K562 (cell line): ENCODE data around the gene PNPLA7. TPM values are rescaled to one million over a fixed set of nuclear protein-coding genes. Genes with fewer than 3 reads are reported as not detected.

Experiments
- BMI1 ChIP-seq: fragments of 150-350 bp; IDR thresholded peaks from 2 replicates; pipeline ENCODE4 v1.6.1; 2014; ENCODE audit warnings: low read length
- FOXA3 ChIP-seq, 2 experiments: fragments of 450-650 bp in 1 of 2; sonication (generic) in 1 of 2; formaldehyde crosslinking; IDR thresholded peaks in 1 of 2; conservative IDR thresholded peaks in 1 of 2; 2 replicates each; pipeline versions ENCODE4 v1.4.0 to v1.8.0; 2020 to 2022; ENCODE audit warnings: mild to moderate bottlenecking in 2 of 2, missing genetic modification reagents in 1 of 2
- GATAD2B ChIP-seq: fragments of 450-650 bp; IDR thresholded peaks from 2 replicates; pipeline ENCODE4 v1.6.1; 2017; ENCODE audit warnings: mild to moderate bottlenecking, borderline replicate concordance
- HSF4 ChIP-seq: fragments of 250-450 bp; sonication (Bioruptor Pico); IDR thresholded peaks from 2 replicates; pipeline ENCODE4 v2.1.2; 2022; ENCODE audit warnings: mild to moderate bottlenecking, moderate library complexity, borderline replicate concordance
- KDM1A ChIP-seq, 2 experiments: fragments of 450-650 bp; IDR thresholded peaks; 2 replicates each; pipeline ENCODE4 v1.6.1; 2016; ENCODE audit warnings: mild to moderate bottlenecking in 2 of 2
- NR4A1 ChIP-seq, 2 experiments: fragments of 250-450 bp in 1 of 2; fragments of 450-650 bp in 1 of 2; sonication (Bioruptor Pico) in 1 of 2; IDR thresholded peaks; 2 replicates each; pipeline versions ENCODE4 v1.4.0 to v1.6.1; 2016 to 2020; ENCODE audit warnings: mild to moderate bottlenecking in 2 of 2, missing compliant biosample characterization in 1 of 2, missing genetic modification characterization in 1 of 2, moderate library complexity in 1 of 2
- SOX6 ChIP-seq: fragments of 450-650 bp; IDR thresholded peaks from 2 replicates; pipeline ENCODE4 v1.6.1; 2014; ENCODE audit warnings: mild to moderate bottlenecking
- ZBED1 ChIP-seq: IDR thresholded peaks from 2 replicates; pipeline ENCODE4 v1.6.1; 2014
- ZNF133 ChIP-seq: fragments of 250-450 bp; sonication (Bioruptor Pico); IDR thresholded peaks from 2 replicates; pipeline ENCODE4 v1.4.0; 2020; ENCODE audit warnings: mild to moderate bottlenecking
- ZNF165 ChIP-seq: fragments of 250-450 bp; sonication (Bioruptor Pico); IDR thresholded peaks from 2 replicates; pipeline ENCODE4 v1.4.0; 2020; ENCODE audit warnings: borderline replicate concordance
- ZNF24 ChIP-seq: fragments of 450-650 bp; IDR thresholded peaks from 2 replicates; pipeline ENCODE4 v1.6.1; 2016
- polyA plus RNA-seq, 8 experiments: library from polyadenylated mRNA; depleted of rRNA in 4 of 8; stranded (reverse) in 5 of 8; unstranded in 3 of 8; fragments of >200 nt; fragmentation: Nextera tagmentation in 2 of 8; fragmentation: Illumina TruSeq in 1 of 8; extraction: Ambion mirVana in 2 of 8; extraction: Trizol in 1 of 8; gene quantifications; 2 replicates each; pipeline versions ENCODE4 v1.2.1 to v1.2.3, GENCODE V29; 2011 to 2014; ENCODE audit warnings: inconsistent platforms in 1 of 8, missing spikeins in 1 of 8
- total RNA-seq, 7 experiments: library from RNA; depleted of rRNA in 6 of 7; stranded (reverse); fragments of >200 nt in 6 of 7; fragmentation: Illumina TruSeq in 2 of 7; extraction: Trizol in 2 of 7; gene quantifications; 2 replicates each; pipeline versions ENCODE4 v1.2.1 to v1.2.3, GENCODE V29; 2011 to 2021; ENCODE audit warnings: low replicate concordance in 1 of 7
- TF ChIP-seq, protein P1 (sequence below): fragments of 450-650 bp; IDR thresholded peaks from 2 replicates; pipeline ENCODE4 v1.6.1; 2017; ENCODE audit warnings: antibody characterized with exemption
- TF ChIP-seq, protein P2 (sequence below): fragments of 450-650 bp; IDR thresholded peaks from 2 replicates; pipeline ENCODE4 v1.7.1; 2018; ENCODE audit warnings: mild to moderate bottlenecking, low read depth; ENCODE audit not compliant: partially characterized antibody
- TF ChIP-seq, protein P3 (sequence below), 3 experiments: fragments of 200-800 bp in 1 of 3; fragments of 250-450 bp in 1 of 3; fragments of 450-650 bp in 1 of 3; sonication (Bioruptor Pico) in 1 of 3; sonication (Bioruptor generic) in 1 of 3; formaldehyde crosslinking in 1 of 3; IDR thresholded peaks; 2 replicates each; pipeline versions ENCODE4 v1.6.1 to v1.8.0; 2016 to 2022; ENCODE audit warnings: mild to moderate bottlenecking in 2 of 3, missing genetic modification characterization in 2 of 3, missing compliant biosample characterization in 1 of 3, moderate library complexity in 1 of 3
- TF ChIP-seq, protein P4 (sequence below): IDR thresholded peaks from 2 replicates; pipeline ENCODE4 v1.6.1; 2011; ENCODE audit warnings: borderline replicate concordance, low read depth, mild to moderate bottlenecking, moderate library complexity, low read length; ENCODE audit not compliant: insufficient read depth, poor library complexity, severe bottlenecking

Gene PNPLA7
- total and polyA plus RNA-seq, 9 of the 15 experiments (the other 6 are each of a cell fraction or from before 2014, with no cell fraction given) = 0.01 to 0.85 (median 0.19) TPM; not detected in 1

DNA sequence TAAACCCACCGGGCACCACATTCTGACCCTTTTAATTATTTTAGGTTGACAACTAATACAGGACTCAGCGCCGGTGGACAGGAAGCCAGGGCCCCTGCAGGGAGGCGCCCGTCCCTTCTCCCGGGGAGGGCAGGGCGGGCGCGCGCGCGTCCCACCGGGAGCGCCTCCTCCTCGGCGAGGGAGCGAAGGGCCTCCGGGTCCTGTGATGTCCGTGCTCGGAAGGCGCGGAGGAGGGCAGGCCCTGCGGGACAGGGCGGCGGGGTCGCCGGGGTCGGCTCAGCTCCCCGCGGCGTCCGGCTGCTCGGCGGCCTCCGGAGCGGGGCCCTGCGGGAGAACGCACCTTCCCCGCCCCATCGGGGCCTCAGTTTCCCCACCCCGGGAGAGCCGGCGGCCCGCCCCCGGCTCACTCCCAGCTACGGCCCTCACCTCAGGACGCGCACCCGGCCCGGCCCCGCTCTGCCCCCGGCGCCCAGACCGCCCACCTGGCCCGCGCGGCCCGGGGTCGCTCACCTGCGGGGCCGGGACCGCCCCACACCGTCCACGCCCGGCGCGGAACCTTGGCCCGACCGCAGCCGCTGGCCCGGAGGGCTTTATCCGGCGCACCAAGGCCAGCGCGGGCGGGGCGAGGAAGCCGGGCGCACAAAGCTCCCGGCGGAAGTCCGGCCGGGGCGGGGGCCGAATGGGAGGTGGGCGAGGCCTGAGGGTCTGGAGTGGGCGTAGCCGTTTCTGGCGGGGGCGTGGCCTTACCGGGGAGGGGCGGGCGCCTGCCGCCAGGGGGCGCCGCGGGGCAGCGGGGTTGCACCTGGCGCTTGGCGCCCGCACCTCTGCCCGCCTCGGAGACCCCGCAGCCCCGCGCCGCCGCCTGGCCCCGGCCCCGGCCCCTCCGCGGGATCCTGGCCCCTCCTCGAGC lies 127.3 kb downstream of the PNPLA7 start, which contains the start of the genes EXD3 and NOXA1 (continued):
- TF ChIP-seq, protein P1, sequence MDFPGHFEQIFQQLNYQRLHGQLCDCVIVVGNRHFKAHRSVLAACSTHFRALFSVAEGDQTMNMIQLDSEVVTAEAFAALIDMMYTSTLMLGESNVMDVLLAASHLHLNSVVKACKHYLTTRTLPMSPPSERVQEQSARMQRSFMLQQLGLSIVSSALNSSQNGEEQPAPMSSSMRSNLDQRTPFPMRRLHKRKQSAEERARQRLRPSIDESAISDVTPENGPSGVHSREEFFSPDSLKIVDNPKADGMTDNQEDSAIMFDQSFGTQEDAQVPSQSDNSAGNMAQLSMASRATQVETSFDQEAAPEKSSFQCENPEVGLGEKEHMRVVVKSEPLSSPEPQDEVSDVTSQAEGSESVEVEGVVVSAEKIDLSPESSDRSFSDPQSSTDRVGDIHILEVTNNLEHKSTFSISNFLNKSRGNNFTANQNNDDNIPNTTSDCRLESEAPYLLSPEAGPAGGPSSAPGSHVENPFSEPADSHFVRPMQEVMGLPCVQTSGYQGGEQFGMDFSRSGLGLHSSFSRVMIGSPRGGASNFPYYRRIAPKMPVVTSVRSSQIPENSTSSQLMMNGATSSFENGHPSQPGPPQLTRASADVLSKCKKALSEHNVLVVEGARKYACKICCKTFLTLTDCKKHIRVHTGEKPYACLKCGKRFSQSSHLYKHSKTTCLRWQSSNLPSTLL = no peak
- TF ChIP-seq BMI1 = no peak
- TF ChIP-seq, protein P2, sequence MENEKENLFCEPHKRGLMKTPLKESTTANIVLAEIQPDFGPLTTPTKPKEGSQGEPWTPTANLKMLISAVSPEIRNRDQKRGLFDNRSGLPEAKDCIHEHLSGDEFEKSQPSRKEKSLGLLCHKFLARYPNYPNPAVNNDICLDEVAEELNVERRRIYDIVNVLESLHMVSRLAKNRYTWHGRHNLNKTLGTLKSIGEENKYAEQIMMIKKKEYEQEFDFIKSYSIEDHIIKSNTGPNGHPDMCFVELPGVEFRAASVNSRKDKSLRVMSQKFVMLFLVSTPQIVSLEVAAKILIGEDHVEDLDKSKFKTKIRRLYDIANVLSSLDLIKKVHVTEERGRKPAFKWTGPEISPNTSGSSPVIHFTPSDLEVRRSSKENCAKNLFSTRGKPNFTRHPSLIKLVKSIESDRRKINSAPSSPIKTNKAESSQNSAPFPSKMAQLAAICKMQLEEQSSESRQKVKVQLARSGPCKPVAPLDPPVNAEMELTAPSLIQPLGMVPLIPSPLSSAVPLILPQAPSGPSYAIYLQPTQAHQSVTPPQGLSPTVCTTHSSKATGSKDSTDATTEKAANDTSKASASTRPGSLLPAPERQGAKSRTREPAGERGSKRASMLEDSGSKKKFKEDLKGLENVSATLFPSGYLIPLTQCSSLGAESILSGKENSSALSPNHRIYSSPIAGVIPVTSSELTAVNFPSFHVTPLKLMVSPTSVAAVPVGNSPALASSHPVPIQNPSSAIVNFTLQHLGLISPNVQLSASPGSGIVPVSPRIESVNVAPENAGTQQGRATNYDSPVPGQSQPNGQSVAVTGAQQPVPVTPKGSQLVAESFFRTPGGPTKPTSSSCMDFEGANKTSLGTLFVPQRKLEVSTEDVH = peak; percentile 40
- TF ChIP-seq ZNF24 = peak; percentile 59; the same call in 1 of the 2 replicates
- TF ChIP-seq HSF4 (CRISPR knock-in tag) = 0 out of 2 replicates have a peak, but pooled peaks have one; percentile 37
- TF ChIP-seq FOXA3 (CRISPR knock-in tag; conservative IDR thresholded peaks at IDR 0.05 in 1 of 2, IDR thresholded peaks at IDR 0.05 in 1 of 2) = no peak
- no peak for TF ChIP-seq KDM1A (IDR thresholded peaks at IDR 0.05)
- no peak for TF ChIP-seq ZNF165 (CRISPR knock-in tag)
- TF ChIP-seq NR4A1 (CRISPR knock-in tag; IDR thresholded peaks at IDR 0.05) = no peak
- 0 out of 2 replicates have a peak, but pooled peaks have one; percentile 34 for TF ChIP-seq NR4A1 (tag; IDR thresholded peaks at IDR 0.05)
- TF ChIP-seq GATAD2B = peak; percentile 97
- TF ChIP-seq, protein P3, sequence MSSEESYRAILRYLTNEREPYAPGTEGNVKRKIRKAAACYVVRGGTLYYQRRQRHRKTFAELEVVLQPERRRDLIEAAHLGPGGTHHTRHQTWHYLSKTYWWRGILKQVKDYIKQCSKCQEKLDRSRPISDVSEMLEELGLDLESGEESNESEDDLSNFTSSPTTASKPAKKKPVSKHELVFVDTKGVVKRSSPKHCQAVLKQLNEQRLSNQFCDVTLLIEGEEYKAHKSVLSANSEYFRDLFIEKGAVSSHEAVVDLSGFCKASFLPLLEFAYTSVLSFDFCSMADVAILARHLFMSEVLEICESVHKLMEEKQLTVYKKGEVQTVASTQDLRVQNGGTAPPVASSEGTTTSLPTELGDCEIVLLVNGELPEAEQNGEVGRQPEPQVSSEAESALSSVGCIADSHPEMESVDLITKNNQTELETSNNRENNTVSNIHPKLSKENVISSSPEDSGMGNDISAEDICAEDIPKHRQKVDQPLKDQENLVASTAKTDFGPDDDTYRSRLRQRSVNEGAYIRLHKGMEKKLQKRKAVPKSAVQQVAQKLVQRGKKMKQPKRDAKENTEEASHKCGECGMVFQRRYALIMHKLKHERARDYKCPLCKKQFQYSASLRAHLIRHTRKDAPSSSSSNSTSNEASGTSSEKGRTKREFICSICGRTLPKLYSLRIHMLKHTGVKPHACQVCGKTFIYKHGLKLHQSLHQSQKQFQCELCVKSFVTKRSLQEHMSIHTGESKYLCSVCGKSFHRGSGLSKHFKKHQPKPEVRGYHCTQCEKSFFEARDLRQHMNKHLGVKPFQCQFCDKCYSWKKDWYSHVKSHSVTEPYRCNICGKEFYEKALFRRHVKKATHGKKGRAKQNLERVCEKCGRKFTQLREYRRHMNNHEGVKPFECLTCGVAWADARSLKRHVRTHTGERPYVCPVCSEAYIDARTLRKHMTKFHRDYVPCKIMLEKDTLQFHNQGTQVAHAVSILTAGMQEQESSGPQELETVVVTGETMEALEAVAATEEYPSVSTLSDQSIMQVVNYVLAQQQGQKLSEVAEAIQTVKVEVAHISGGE (CRISPR knock-in tag; IDR thresholded peaks at IDR 0.05) = peak; percentile 100
- peak; percentile 62 for TF ChIP-seq SOX6
- TF ChIP-seq ZBED1 = 0 out of 2 replicates have a peak, but pooled peaks have one; percentile 35
- TF ChIP-seq ZNF133 (CRISPR knock-in tag) = no peak
- TF ChIP-seq, protein P4, sequence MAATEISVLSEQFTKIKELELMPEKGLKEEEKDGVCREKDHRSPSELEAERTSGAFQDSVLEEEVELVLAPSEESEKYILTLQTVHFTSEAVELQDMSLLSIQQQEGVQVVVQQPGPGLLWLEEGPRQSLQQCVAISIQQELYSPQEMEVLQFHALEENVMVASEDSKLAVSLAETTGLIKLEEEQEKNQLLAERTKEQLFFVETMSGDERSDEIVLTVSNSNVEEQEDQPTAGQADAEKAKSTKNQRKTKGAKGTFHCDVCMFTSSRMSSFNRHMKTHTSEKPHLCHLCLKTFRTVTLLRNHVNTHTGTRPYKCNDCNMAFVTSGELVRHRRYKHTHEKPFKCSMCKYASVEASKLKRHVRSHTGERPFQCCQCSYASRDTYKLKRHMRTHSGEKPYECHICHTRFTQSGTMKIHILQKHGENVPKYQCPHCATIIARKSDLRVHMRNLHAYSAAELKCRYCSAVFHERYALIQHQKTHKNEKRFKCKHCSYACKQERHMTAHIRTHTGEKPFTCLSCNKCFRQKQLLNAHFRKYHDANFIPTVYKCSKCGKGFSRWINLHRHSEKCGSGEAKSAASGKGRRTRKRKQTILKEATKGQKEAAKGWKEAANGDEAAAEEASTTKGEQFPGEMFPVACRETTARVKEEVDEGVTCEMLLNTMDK = peak; percentile 86
